GM12872 (cell line): Measurements from ENCODE around the gene NDST3.

Experiments used
- TF ChIP-seq, protein P1 (sequence below): IDR thresholded peaks from 3 replicates; pipeline ENCODE4 v1.5.1; 2011; ENCODE audit warnings: low read depth, mild to moderate bottlenecking, low read length, moderate library complexity; ENCODE audit not compliant: insufficient read depth

The NDST3 gene

DNA sequence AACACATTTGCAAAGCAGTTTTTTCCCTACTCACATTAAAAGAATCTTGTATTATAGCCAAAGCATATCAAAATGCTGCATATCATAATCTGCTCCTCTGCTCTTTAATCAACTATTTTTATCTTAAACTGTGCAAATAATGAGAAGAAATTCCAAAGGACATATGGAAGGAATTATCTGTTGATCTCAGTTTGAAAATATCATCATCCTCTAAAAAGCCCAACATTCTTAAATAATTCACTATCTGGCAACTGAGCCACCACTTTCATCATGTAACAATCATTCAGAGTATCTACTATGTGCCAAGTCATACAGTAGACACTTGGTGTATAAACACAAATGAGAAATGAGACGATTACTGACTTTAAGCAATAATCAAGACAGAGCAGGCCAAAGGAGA lies 255.5 kb downstream of the NDST3 start:
- TF ChIP-seq, protein P1, sequence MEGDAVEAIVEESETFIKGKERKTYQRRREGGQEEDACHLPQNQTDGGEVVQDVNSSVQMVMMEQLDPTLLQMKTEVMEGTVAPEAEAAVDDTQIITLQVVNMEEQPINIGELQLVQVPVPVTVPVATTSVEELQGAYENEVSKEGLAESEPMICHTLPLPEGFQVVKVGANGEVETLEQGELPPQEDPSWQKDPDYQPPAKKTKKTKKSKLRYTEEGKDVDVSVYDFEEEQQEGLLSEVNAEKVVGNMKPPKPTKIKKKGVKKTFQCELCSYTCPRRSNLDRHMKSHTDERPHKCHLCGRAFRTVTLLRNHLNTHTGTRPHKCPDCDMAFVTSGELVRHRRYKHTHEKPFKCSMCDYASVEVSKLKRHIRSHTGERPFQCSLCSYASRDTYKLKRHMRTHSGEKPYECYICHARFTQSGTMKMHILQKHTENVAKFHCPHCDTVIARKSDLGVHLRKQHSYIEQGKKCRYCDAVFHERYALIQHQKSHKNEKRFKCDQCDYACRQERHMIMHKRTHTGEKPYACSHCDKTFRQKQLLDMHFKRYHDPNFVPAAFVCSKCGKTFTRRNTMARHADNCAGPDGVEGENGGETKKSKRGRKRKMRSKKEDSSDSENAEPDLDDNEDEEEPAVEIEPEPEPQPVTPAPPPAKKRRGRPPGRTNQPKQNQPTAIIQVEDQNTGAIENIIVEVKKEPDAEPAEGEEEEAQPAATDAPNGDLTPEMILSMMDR: no peak

DNA sequence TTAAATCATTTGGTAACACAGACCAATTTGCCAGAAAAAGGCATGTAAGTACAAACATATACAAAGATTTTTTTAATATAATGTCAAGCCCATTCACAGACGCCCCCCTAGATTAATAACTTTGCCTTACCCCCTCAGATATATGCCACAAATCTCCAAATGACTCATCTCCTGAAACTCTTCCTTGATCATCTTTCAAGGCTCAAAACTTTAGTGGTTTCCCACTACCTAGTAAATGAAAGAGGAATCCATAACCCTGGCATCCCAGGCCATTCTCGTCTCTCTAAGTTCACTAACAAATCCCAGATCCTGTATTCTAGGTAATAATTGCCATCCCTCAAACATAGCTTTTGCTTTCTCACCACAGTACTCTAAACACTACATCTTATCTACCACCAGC lies 256.7 kb downstream of the NDST3 start:
- TF ChIP-seq, protein P1: no peak

DNA sequence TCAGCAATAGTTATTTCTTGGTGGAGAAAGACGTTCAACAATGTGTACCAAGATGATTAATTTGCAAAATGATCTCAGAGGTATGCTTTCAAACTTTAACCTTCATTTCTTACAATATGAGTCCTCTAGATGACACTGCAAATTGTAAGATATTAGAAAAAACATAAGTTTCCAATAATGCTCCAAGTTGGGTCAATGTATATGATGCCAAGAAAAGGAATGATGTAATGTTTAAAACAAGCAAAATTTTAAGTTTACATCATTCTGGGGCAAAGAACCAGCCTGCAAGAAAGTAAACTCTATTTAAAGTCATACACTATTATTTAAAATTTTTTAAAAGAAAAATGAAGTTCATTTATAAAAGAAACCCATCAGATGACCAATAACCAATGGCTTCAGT lies 262.4 kb downstream of the NDST3 start:
- TF ChIP-seq, protein P1: no peak

DNA sequence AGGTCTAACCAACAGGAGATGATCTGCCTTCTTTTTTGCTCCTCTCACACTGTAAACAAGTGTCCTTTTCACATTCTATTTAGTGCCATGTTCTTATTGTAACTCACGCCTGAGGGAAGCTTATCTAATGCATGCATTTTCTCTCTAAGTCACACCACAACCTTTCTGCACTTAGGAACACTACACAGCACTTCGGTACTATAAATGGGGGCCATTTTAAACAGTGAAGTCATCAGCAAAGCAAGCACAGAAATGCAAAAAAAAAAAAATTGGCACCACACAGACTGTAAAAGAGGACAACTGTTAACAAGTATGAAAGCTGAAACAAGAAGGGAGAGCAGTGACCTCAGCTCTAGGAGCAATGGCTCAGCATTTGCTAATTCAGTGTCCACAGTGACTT lies 273.4 kb downstream of the NDST3 start:
- TF ChIP-seq, protein P1: no peak
